GM12878 (cell line): Measurements from ENCODE around the gene RNF38.

Source experiments
- CBX5 ChIP-seq: sonication (generic); IDR thresholded peaks from 2 replicates; pipeline ENCODE4 v1.6.1; 2016; ENCODE audit warnings: low read depth, moderate library complexity, mild to moderate bottlenecking, inconsistent platforms
- CTCF ChIP-seq, 3 experiments: IDR thresholded peaks in 2 of 3; conservative IDR thresholded peaks in 1 of 3; 2 replicates each; pipeline ENCODE4 v1.5.1; 2011; ENCODE audit warnings: low read depth in 3 of 3, low read length in 3 of 3, mild to moderate bottlenecking in 3 of 3, control low read depth in 2 of 3, moderate library complexity in 2 of 3, inconsistent platforms in 1 of 3, mixed read lengths in 1 of 3; ENCODE audit not compliant: control insufficient read depth in 2 of 3, insufficient read depth in 1 of 3; ENCODE audit errors: extremely low read depth in 1 of 3
- EP300 ChIP-seq, 2 experiments: fragments of 150-350 bp in 1 of 2; IDR thresholded peaks; 2 replicates each; pipeline ENCODE4 v1.6.1; 2011 to 2012; ENCODE audit warnings: low read depth in 2 of 2, low read length in 2 of 2, borderline replicate concordance in 1 of 2, improper control_type of control experiment in 1 of 2, inconsistent platforms in 1 of 2; ENCODE audit not compliant: control insufficient read depth in 1 of 2
- EZH2 ChIP-seq: IDR thresholded peaks from 2 replicates; pipeline ENCODE4 v1.6.1; 2012; ENCODE audit warnings: low read depth, mild to moderate bottlenecking, control low read depth, inconsistent platforms, low read length, borderline replicate concordance; ENCODE audit not compliant: control insufficient read depth
- MYB ChIP-seq: fragments of 150-350 bp; IDR thresholded peaks from 2 replicates; pipeline ENCODE4 v1.6.1; 2014; ENCODE audit warnings: mild to moderate bottlenecking, low read depth, low read length, borderline replicate concordance
- PKNOX1 ChIP-seq: fragments of 450-650 bp; IDR thresholded peaks from 2 replicates; pipeline ENCODE4 v1.6.1; 2016; ENCODE audit warnings: mild to moderate bottlenecking
- POLR2A ChIP-seq: IDR thresholded peaks from 2 replicates; pipeline ENCODE4 v1.6.1; 2011; ENCODE audit warnings: low read depth, mild to moderate bottlenecking, low read length
- POLR2AphosphoS5 ChIP-seq: IDR thresholded peaks from 2 replicates; pipeline ENCODE4 v1.6.1; 2011; ENCODE audit warnings: mild to moderate bottlenecking, low read length, inconsistent platforms
- SMARCA5 ChIP-seq: fragments of 450-650 bp; IDR thresholded peaks from 2 replicates; pipeline ENCODE4 v1.6.1; 2017; ENCODE audit warnings: mild to moderate bottlenecking
- SP1 ChIP-seq: IDR thresholded peaks from one replicate; pipeline ENCODE4 v1.6.1; 2011; ENCODE audit warnings: low read depth, low read length
- TAF1 ChIP-seq: IDR thresholded peaks from 2 replicates; pipeline ENCODE4 v1.6.1; 2011; ENCODE audit warnings: mild to moderate bottlenecking, low read depth, low read length, borderline replicate concordance
- TCF7 ChIP-seq: IDR thresholded peaks from 2 replicates; pipeline ENCODE4 v1.6.1; 2014; ENCODE audit warnings: antibody characterized with exemption, borderline replicate concordance
- YY1 ChIP-seq: IDR thresholded peaks from 2 replicates; pipeline ENCODE4 v1.6.1; 2011; ENCODE audit warnings: low read depth, mild to moderate bottlenecking, low read length
- ZNF592 ChIP-seq: fragments of 450-650 bp; IDR thresholded peaks from 2 replicates; pipeline ENCODE4 v1.6.1; 2017; ENCODE audit warnings: mild to moderate bottlenecking, moderate library complexity

- TF ChIP-seq POLR2A (no peak), EZH2 (no peak), CTCF (IDR thresholded peaks at IDR 0.05 in 2 of 3, conservative IDR thresholded peaks at IDR 0.05 in 1 of 3; ENCODE audit: control insufficient read depth in 2 of 3, extremely low read depth in 1 of 3, insufficient read depth in 1 of 3, low read depth in 3 of 3, low read length in 3 of 3) (no peak), SP1 (no peak), POLR2AphosphoS5 (no peak), MYB (no peak), YY1 (no peak), ZNF592 (no peak), SMARCA5 (no peak), TCF7 (no peak), EP300 (IDR thresholded peaks at IDR 0.05; ENCODE audit: borderline replicate concordance in 1 of 2, control insufficient read depth in 1 of 2, low read depth in 2 of 2, low read length in 2 of 2) (no peak), TAF1 (no peak), PKNOX1 (no peak), CBX5 (no peak)
Observed at GRCh38 chr9:36315283-36315682, 84.8 kb downstream of the RNF38 start.
